ENCODE measurements around the gene GJA1. TPM values are rescaled to one million over a fixed set of nuclear protein-coding genes. Genes with fewer than 3 reads are reported as not detected.

Gene GJA1
- total and polyA plus RNA-seq, 4 donors = 0.32 to 2.8 (median 1.9) TPM

DNA sequence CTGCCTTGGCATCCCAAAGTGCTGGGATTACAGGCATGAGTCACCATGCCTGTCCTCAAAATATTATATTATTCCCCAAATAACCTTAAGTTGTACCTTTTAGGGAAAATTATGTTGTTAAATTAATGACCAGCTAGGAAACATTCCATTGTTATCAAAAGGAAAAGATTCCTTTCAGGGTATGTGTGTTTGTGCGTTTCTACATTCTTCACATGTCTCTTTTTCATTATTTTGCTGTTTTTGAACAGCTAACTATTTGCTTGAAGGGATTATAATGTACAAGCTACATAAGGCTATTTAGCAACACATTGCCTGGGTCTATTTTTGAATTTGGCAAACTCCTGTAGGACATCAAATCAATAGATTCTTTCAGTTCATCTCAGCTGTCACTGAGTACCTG, 57.1 kb downstream of the GJA1 start:
- no peaks in the 10 kb centered on the region for H3K36me3 ChIP-seq (ENCODE audit: control insufficient read depth in 4 of 4, insufficient read depth in 3 of 4, low read depth in 1 of 4, low read length in 3 of 4)
- no peaks in the 10 kb centered on the region for H3K4me1 ChIP-seq (ENCODE audit: control insufficient read depth in 4 of 4, insufficient read depth in 4 of 4, low read length in 3 of 4)
- no peak overlapping the region for H3K9ac ChIP-seq (ENCODE audit: low read depth in 1 of 2, low read length in 2 of 2)
- no peak for TF ChIP-seq SP1 (IDR thresholded peaks at IDR 0.05)
- TF ChIP-seq FOXA2 (IDR thresholded peaks at IDR 0.05) = no peak
- TF ChIP-seq JUND (IDR thresholded peaks at IDR 0.05) = no peak
- no peak for TF ChIP-seq HNF4G (IDR thresholded peaks at IDR 0.05)
- TF ChIP-seq, protein P1, sequence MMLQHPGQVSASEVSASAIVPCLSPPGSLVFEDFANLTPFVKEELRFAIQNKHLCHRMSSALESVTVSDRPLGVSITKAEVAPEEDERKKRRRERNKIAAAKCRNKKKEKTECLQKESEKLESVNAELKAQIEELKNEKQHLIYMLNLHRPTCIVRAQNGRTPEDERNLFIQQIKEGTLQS (IDR thresholded peaks at IDR 0.05) = no peak
- TF ChIP-seq RXRA (IDR thresholded peaks at IDR 0.05) = no peak
- no peak for TF ChIP-seq HNF4A (conservative IDR thresholded peaks at IDR 0.05)
- no peak for TF ChIP-seq TAF1 (conservative IDR thresholded peaks at IDR 0.05)
- TF ChIP-seq GABPA (IDR thresholded peaks at IDR 0.05 in 1 of 2, conservative IDR thresholded peaks at IDR 0.05 in 1 of 2) = no peak
- H3K27ac ChIP-seq (ENCODE audit: low read depth in 1 of 2, low read length in 2 of 2) = no peak overlapping the region
- H3K4me3 ChIP-seq (ENCODE audit: low read depth in 1 of 3, low read length in 3 of 3) = no peak overlapping the region
- no peak for DNase-seq (ENCODE audit: low spot score)
- H3K27me3 ChIP-seq (ENCODE audit: control insufficient read depth in 4 of 4, insufficient read depth in 4 of 4, low read length in 3 of 4) = no peaks in the 10 kb centered on the region
- WGBS = 64% methylated on average over 1 of the region's 1 CpG
- no peaks in the 10 kb centered on the region for H3K9me3 ChIP-seq (ENCODE audit: control insufficient read depth in 4 of 4, low read length in 3 of 4)

DNA sequence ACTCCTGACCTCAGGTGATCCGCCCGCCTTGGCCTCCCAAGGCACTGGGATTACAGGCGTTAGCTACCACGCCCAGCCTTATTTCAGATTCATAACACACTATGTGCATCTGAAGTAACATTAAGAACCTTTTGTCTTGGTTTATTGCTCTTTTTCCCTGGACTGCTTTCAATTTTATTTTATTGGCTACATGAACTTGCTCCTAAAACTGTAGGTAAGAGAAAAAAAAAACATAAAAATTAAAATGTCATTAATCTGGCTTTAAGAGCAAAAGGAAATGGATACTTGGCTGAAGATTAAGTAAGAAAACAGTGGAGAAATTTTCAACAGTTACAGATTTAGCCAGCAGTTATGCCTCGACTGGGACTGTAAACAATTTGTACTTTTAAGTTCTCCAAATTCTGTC, 62.5 kb downstream of the GJA1 start:
- TF ChIP-seq HNF4G (IDR thresholded peaks at IDR 0.05) (no peak), YY1 (IDR thresholded peaks at IDR 0.05) (no peak), RAD21 (IDR thresholded peaks at IDR 0.05) (no peak), FOXA2 (IDR thresholded peaks at IDR 0.05) (no peak), HNF4A (conservative IDR thresholded peaks at IDR 0.05) (no peak), GABPA (IDR thresholded peaks at IDR 0.05 in 1 of 2, conservative IDR thresholded peaks at IDR 0.05 in 1 of 2) (no peak), FOXA1 (IDR thresholded peaks at IDR 0.05) (no peak), EGR1 (IDR thresholded peaks at IDR 0.05; ENCODE audit: low read depth in 2 of 2) (no peak), RXRA (IDR thresholded peaks at IDR 0.05) (no peak), TAF1 (conservative IDR thresholded peaks at IDR 0.05) (no peak), SP1 (IDR thresholded peaks at IDR 0.05) (no peak), JUND (IDR thresholded peaks at IDR 0.05) (no peak)
- TF ChIP-seq, protein P2, sequence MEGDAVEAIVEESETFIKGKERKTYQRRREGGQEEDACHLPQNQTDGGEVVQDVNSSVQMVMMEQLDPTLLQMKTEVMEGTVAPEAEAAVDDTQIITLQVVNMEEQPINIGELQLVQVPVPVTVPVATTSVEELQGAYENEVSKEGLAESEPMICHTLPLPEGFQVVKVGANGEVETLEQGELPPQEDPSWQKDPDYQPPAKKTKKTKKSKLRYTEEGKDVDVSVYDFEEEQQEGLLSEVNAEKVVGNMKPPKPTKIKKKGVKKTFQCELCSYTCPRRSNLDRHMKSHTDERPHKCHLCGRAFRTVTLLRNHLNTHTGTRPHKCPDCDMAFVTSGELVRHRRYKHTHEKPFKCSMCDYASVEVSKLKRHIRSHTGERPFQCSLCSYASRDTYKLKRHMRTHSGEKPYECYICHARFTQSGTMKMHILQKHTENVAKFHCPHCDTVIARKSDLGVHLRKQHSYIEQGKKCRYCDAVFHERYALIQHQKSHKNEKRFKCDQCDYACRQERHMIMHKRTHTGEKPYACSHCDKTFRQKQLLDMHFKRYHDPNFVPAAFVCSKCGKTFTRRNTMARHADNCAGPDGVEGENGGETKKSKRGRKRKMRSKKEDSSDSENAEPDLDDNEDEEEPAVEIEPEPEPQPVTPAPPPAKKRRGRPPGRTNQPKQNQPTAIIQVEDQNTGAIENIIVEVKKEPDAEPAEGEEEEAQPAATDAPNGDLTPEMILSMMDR (IDR thresholded peaks at IDR 0.05; ENCODE audit: low read depth, low read length, missing input control) = no peak
- TF ChIP-seq, protein P3, sequence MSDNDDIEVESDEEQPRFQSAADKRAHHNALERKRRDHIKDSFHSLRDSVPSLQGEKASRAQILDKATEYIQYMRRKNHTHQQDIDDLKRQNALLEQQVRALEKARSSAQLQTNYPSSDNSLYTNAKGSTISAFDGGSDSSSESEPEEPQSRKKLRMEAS (IDR thresholded peaks at IDR 0.05) = no peak
- TF ChIP-seq, protein P4, sequence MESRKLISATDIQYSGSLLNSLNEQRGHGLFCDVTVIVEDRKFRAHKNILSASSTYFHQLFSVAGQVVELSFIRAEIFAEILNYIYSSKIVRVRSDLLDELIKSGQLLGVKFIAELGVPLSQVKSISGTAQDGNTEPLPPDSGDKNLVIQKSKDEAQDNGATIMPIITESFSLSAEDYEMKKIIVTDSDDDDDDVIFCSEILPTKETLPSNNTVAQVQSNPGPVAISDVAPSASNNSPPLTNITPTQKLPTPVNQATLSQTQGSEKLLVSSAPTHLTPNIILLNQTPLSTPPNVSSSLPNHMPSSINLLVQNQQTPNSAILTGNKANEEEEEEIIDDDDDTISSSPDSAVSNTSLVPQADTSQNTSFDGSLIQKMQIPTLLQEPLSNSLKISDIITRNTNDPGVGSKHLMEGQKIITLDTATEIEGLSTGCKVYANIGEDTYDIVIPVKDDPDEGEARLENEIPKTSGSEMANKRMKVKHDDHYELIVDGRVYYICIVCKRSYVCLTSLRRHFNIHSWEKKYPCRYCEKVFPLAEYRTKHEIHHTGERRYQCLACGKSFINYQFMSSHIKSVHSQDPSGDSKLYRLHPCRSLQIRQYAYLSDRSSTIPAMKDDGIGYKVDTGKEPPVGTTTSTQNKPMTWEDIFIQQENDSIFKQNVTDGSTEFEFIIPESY (IDR thresholded peaks at IDR 0.05) = no peak
- TF ChIP-seq, protein P5, sequence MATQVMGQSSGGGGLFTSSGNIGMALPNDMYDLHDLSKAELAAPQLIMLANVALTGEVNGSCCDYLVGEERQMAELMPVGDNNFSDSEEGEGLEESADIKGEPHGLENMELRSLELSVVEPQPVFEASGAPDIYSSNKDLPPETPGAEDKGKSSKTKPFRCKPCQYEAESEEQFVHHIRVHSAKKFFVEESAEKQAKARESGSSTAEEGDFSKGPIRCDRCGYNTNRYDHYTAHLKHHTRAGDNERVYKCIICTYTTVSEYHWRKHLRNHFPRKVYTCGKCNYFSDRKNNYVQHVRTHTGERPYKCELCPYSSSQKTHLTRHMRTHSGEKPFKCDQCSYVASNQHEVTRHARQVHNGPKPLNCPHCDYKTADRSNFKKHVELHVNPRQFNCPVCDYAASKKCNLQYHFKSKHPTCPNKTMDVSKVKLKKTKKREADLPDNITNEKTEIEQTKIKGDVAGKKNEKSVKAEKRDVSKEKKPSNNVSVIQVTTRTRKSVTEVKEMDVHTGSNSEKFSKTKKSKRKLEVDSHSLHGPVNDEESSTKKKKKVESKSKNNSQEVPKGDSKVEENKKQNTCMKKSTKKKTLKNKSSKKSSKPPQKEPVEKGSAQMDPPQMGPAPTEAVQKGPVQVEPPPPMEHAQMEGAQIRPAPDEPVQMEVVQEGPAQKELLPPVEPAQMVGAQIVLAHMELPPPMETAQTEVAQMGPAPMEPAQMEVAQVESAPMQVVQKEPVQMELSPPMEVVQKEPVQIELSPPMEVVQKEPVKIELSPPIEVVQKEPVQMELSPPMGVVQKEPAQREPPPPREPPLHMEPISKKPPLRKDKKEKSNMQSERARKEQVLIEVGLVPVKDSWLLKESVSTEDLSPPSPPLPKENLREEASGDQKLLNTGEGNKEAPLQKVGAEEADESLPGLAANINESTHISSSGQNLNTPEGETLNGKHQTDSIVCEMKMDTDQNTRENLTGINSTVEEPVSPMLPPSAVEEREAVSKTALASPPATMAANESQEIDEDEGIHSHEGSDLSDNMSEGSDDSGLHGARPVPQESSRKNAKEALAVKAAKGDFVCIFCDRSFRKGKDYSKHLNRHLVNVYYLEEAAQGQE (IDR thresholded peaks at IDR 0.05) = no peak
- TF ChIP-seq, protein P1 (IDR thresholded peaks at IDR 0.05) = no peak
- Histone ChIP-seq H3K27ac (ENCODE audit: low read depth in 1 of 2, low read length in 2 of 2) (no peak overlapping the region), H3K36me3 (ENCODE audit: control insufficient read depth in 4 of 4, insufficient read depth in 3 of 4, low read depth in 1 of 4, low read length in 3 of 4) (no peaks in the 10 kb centered on the region), H3K9me3 (ENCODE audit: control insufficient read depth in 4 of 4, low read length in 3 of 4) (no peaks in the 10 kb centered on the region), H3K27me3 (ENCODE audit: control insufficient read depth in 4 of 4, insufficient read depth in 4 of 4, low read length in 3 of 4) (no peaks in the 10 kb centered on the region), H3K4me3 (ENCODE audit: low read depth in 1 of 3, low read length in 3 of 3) (no peak overlapping the region), H3K9ac (ENCODE audit: low read depth in 1 of 2, low read length in 2 of 2) (no peak overlapping the region), H3K4me1 (ENCODE audit: control insufficient read depth in 4 of 4, insufficient read depth in 4 of 4, low read length in 3 of 4) (no peaks in the 10 kb centered on the region)
- 74% methylated on average over 5 of the region's 5 CpGs for WGBS
- no peak for DNase-seq (ENCODE audit: low spot score)
